GM18511 (cell line): ENCODE results near the gene METTL21C.

Source experiments
- ATAC-seq: cut with Tn5 transposase; IDR thresholded peaks from one replicate; pipeline ENCODE4 v1.9.1; 2021; ENCODE audit warnings: mild to moderate bottlenecking, moderate library complexity; ENCODE audit not compliant: unreplicated experiment

The METTL21C gene

DNA sequence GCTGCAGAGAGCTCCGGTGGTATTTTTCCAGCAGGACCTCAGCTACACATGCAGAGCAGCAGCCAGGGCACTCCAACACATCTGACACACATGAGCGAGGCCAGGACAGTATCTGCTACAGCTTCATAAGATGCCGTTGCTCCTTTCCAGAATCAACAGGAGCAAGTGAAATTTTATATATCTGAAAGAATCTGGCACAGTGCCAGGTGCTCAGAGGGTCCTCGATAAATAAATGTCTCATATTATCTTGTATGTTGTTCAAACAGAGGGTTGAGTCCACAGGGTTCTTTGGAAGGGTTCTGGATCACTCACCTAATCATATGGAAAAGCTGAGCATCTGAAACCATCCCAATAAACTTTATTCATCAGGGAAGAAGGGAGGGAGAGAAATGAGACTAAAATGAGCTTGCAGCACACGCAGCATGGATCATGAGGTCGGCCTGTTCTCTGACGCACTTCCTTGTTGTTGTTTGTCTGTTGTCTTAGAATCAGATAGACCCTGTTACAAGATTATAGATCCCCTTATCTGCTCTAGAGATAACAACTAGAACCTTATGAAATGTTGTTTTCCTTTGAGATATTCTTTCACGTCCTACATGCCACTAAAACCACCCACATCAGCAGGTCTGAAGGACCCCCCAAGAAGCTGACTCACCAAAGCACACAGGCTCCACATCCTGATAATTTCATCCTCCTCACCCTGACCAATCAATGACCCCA lies 3.2 kb upstream of the METTL21C start:
- ATAC-seq = no peak

DNA sequence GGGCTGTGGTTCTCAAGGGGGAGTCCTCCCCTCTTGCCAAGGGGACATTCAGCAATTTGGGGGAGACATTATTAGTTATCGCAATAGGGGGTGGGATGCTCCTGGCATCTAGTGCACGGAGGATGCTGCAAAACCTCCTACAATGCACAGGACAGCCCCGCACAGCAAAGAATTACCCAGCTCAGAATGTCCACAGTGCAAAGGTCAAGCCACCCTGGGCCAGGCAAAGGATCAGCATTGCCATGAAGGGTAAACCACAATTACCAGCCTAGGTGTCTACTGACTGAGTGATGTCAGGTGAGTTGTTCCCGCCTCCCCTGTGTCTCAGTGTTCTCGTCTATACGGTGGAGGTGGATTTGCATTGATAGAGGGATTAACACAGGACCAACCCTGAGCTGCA lies 2.4 kb upstream of the METTL21C start:
- ATAC-seq = no peak

DNA sequence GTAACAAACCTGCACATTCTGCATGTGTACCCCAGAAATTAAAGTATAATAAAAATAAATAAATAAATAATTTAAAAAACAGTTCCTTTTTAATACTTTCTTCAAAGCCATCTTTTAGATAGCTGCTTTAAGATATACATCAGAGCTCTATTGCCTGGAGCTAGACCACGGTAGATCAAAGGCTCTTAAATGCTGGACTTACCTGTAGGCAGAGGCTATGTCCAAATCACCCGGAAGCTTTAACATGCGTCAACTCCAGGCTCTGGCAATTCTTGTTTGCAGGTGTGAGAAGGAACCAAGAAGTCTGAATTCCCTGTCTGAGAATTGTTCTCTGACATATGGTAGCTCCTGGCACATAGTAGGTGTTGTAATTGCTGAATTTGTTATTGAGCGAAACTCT lies 1.6 kb upstream of the METTL21C start:
- no peak for ATAC-seq

DNA sequence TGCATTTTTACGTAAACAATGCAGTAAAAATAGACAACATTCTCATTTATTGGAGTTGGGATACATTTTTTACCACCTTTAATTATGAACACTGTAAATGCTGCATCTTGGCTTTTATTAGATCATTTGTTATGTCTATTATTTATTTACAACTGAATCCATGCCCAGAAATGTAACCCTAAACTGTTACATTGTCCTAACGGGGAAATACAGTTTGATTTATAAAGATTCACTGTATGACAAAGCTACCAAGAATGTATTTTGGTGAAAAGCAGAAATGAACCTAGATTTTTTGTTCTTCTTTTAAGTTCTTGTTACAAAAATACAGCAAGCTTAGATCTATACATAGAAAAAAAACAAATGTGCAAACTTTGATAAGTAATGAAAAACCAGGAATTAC lies 1.1 kb downstream of the METTL21C start:
- no peak for ATAC-seq

DNA sequence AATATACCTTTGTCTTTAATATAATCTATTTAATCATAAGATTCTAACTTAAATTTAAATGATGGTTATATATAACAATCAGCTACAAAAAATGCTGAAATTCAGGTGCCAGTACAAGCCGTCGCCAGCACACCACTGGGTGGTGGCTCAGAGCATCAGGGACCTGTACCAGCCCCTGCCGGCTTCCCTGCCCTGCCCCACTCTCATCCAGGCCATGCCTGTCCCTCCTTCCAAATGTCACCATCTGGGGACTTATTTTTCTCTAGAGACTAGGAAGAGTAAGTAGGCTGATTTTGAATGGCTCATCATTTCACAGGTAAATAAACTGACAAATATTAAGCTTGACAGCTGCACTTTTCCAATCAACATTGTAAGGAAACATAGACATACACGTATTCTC lies 1.6 kb downstream of the METTL21C start:
- ATAC-seq = no peak

GRCh38 chr13:102692491-102692826 lies 2.4 kb downstream of the METTL21C start:
- no peak for ATAC-seq

GRCh38 chr13:102690883-102691282 lies 4.0 kb downstream of the METTL21C start:
- no peak for ATAC-seq

DNA sequence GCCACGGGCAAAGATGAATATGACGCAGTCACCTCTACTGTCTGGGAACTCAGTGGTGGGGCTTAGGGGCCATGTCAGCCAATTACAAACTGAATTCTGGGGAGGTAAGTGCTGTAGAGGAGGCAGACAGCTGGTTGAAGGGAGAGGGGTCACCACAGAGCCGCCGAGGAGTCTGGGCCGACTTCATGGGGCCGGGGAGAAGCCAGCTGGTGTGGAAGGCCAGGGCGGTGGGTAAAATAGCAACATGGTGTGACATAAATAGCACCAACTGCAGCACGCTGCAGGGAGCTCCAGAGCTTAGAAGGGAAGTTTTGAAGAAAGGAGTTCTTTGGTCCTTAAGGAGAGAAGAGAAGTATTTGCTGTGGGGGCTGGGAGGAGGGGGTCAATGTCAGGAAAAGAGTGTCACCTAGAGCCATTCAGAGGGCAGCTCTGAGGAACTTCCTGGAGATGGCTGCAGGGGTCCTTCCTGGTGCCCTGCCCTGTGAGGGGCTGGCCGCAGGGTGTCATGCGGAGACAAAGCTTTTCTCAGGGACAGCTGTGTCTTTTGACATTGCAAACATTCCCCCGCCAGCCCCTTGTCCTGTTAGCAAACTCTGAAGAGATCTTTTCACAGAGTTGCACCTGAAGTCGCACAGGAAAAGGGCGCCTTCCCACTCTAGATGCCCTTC lies 6.4 kb downstream of the METTL21C start:
- ATAC-seq = no peak

DNA sequence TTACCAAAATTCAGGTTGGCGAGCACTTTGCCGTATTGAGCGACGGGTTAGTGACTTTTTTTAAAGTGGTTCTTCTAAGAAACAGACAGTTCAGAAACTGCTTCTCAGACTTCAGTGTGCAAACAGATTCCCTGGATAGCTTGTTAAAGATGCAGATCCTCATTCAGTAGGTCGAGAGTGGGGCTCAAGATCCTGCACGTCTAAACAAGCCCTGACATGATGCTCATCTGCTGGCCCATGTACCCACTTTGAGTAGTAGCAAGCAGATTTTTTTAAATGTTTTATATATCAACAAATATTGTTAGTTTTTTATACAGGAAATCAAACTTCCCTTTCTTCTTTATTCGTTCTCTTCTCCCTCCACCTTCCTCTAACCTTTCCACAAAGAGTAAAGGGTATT lies 7.3 kb downstream of the METTL21C start:
- no peak for ATAC-seq

GRCh38 chr13:102686024-102686423 lies 8.8 kb downstream of the METTL21C start:
- ATAC-seq = no peak

DNA sequence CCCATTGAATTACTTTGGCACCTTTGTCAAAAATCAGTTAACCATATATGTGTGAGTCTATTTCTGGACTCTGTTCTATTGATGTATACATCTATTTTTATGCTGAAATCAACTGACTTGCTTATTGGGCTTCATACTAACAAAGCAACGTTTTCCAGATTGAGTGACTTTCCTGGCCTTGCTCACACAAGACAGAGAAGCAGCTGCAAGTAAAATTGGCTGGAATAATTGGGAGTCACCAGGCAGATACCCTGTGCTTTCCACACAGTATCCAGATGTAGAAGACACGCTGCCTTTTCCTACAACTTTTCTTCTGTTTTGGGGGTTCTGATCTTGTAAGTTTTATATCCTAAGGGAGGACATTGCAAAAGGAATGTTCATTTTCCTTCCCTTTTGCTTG lies 11.2 kb downstream of the METTL21C start:
- no peak for ATAC-seq

GRCh38 chr13:102682727-102683126 lies 12.1 kb downstream of the METTL21C start:
- ATAC-seq = no peak

GRCh38 chr13:102682211-102682610 lies 12.6 kb downstream of the METTL21C start:
- ATAC-seq = no peak

- ATAC-seq = peak; percentile 52
Measured at GRCh38 chr13:102680842-102681740, 13.8 kb downstream of the METTL21C start.

- ATAC-seq = peak; percentile 9
Measured at GRCh38 chr13:102680133-102680717, 14.6 kb downstream of the METTL21C start.

- no peak for ATAC-seq
Measured at GRCh38 chr13:102679449-102680132, 15.3 kb downstream of the METTL21C start.

- ATAC-seq = no peak
Measured at GRCh38 chr13:102678339-102679107, 16.3 kb downstream of the METTL21C start.

DNA sequence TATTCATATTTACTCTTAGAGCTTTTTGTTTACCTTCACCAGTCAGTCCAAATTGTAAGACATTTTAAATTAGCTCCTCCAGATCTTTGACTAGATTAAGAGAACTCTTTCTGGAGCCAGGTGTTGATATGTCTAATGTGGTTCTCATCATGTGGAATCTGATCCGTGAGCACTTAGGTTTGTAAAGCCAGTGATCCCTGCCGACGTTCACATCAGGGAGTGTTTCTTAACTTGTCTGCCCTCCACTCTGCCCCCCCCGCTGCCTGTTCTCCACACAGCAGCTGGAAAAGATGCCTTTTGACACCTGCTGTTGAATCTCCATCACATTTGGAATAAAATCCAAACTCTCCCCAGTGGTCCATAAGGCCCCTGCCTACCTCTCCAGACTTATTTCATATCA lies 17.7 kb downstream of the METTL21C start:
- ATAC-seq = no peak

- ATAC-seq = no peak
Measured at GRCh38 chr13:102675115-102675514, 19.7 kb downstream of the METTL21C start.

GRCh38 chr13:102670130-102670529 lies 24.7 kb downstream of the METTL21C start:
- no peak for ATAC-seq
